Memory B cell (primary cell): ENCODE results near the gene HM13.

ENCODE experiments used
- ATAC-seq: fragments of 150-1000 bp; cut with Tn5 transposase; 2 replicates; pipeline ENCODE4 v1.10.0; 2021; ENCODE audit warnings: low read depth, mild to moderate bottlenecking, moderate library complexity
- DNase-seq, 2 donors: peaks; one replicate each; pipeline ENCODE4 v3.0.0; 2022; ENCODE audit warnings: low spot score in 2 of 2
- H3K27ac Mint-ChIP-seq: one replicate; pipeline ENCODE4 v1.8.0; 2022; ENCODE audit warnings: mild to moderate bottlenecking, moderate library complexity, mixed read lengths
- H3K27me3 Mint-ChIP-seq: one replicate; pipeline ENCODE4 v1.8.0; 2022; ENCODE audit warnings: mixed read lengths
- H3K36me3 Mint-ChIP-seq: one replicate; pipeline ENCODE4 v1.8.0; 2022; ENCODE audit warnings: mild to moderate bottlenecking, mixed read lengths
- H3K4me1 Mint-ChIP-seq: one replicate; pipeline ENCODE4 v1.8.0; 2022; ENCODE audit warnings: mixed read lengths
- H3K4me3 Mint-ChIP-seq: one replicate; pipeline ENCODE4 v1.8.0; 2022; ENCODE audit warnings: mild to moderate bottlenecking, moderate library complexity, mixed read lengths
- H3K9me3 Mint-ChIP-seq: one replicate; pipeline ENCODE4 v1.8.0; 2022; ENCODE audit warnings: mixed read lengths

The HM13 gene

DNA sequence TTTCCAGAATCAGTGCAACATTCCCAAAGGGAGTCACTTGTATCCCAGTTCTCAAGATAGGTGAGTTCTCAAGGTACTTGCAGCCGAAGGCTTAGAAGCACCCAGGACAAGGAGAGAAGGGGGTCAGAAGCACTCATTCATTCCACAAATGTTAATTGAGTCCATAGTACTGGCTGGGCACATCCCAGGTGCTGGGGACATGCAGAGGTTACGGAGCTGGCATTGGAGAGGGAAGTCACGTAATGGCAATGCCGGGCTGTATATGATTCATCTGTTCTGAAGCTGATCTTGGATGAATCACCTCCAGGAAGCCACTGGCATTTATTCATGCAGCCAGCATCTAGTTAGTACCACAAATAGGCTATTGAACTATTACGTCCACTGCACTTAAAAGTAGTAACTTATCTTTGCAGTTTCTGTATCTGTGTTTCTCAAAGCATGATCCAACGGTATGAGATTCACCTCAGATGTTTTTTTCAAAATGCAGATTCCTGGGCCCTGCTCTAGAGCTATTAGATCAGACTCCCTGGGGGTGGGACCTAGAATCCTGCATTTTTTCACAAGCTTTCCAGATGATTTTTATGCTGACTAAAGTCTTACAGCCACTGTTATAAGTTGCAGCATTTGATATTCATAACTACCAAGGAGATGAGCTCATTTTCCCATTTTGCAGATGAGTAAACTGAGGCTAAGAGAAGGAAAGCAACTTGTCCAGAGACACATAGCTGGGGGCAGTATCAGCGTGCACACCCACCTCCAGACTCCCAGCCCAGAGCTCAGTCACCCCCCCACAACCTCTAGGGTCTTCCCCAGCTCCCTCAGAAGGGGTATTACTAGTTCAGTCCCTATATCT, 46.7 kb downstream of the HM13 start:
- no peak overlapping the region for H3K4me3 Mint-ChIP-seq
- H3K36me3 Mint-ChIP-seq, result peaks cover 14% of the 10 kb centered on the region
- H3K4me1 Mint-ChIP-seq, result peaks cover 5% of the 10 kb centered on the region
- no peak overlapping the region for H3K27ac Mint-ChIP-seq
- ATAC-seq, result no peak
- H3K27me3 Mint-ChIP-seq, result no peaks in the 10 kb centered on the region
- no peak for DNase-seq
- H3K9me3 Mint-ChIP-seq, result no peaks in the 10 kb centered on the region

DNA sequence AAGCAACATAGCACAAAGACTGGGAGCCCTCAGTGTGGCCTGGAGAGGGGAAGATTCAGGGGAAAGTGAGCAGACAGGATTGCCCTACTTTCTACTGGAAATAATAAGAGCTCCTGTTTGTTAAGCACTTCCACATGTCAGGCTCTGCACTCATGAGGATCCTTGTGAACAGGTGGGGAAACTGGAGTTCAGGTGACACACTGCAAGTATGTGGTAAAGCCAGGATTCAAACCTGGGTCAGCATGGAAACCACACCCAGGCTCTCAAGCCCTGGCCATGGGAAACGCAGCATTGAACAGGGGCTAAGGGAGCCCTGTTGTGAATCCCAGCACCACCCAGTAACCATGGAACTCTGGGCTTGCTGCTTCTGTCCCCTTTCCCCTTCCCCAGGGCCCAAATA, 48.0 kb downstream of the HM13 start:
- H3K9me3 Mint-ChIP-seq, result no peaks in the 10 kb centered on the region
- peaks cover 14% of the 10 kb centered on the region for H3K4me1 Mint-ChIP-seq
- DNase-seq, result no peak
- H3K36me3 Mint-ChIP-seq, result peaks cover 14% of the 10 kb centered on the region
- H3K27me3 Mint-ChIP-seq, result no peaks in the 10 kb centered on the region
- H3K27ac Mint-ChIP-seq, result peak overlapping the region; percentile 56
- no peak overlapping the region for H3K4me3 Mint-ChIP-seq
- no peak for ATAC-seq

DNA sequence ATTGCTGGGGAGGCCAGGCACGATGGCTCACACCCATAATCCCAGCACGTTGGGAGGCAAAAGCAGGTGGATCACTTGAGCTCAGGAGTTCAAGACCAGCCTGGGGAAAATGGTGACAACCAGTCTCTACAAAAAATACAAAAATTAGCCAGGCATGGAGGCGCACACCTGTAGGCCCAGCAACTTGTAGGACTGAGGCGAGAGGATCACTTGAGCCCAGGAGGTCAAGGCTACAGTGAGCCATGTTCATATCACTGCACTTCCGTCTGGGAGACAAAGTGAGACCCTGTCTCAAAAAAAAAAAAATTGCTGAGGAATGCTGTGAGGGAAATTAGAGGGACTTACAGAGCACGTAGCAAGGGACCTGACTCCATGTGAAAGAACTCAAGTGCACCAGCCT, 50.0 kb downstream of the HM13 start:
- no peak for ATAC-seq

DNA sequence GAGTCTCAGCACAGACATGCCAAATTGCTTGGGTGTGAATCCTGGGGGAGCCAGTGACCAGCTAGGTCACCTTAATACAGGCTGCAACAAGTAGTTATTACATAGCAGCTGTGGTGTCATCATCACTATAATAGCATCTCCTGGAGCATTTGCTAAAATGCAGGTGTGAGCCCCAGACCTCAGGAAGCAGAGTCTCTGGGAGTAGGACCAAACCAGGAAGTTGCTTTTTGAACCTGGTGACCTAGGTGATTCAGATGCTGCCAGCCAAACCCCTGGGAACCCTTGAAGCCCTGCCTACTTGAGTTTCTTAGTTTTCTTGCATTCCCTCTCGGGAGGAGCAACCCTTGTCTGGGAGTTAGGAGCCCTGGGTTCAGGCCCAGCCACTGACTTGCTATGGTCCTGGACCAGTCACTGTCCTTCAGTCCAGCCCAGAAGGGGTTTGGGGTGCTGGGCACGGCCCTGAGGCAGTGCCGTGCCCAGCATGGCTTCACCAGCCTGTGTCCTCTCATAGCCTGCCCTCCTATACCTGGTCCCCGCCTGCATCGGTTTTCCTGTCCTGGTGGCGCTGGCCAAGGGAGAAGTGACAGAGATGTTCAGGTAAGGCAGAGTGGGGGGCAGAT, 51.6 kb downstream of the HM13 start:
- DNase-seq (no peak), ATAC-seq (no peak)
- Mint-ChIP-seq H3K27me3 (no peaks in the 10 kb centered on the region), H3K36me3 (peaks cover 13% of the 10 kb centered on the region), H3K4me1 (peaks cover 15% of the 10 kb centered on the region), H3K27ac (no peak overlapping the region), H3K9me3 (no peaks in the 10 kb centered on the region), H3K4me3 (no peak overlapping the region)

More for the DNA sequence above, 50.0 kb downstream of the HM13 start:
- H3K36me3 Mint-ChIP-seq, result peaks cover 13% of the 10 kb centered on the region
- no peak overlapping the region for H3K27ac Mint-ChIP-seq
- H3K27me3 Mint-ChIP-seq, result no peaks in the 10 kb centered on the region
- peaks cover 20% of the 10 kb centered on the region for H3K4me1 Mint-ChIP-seq
- no peak for DNase-seq
- no peak overlapping the region for H3K4me3 Mint-ChIP-seq
- H3K9me3 Mint-ChIP-seq, result no peaks in the 10 kb centered on the region

DNA sequence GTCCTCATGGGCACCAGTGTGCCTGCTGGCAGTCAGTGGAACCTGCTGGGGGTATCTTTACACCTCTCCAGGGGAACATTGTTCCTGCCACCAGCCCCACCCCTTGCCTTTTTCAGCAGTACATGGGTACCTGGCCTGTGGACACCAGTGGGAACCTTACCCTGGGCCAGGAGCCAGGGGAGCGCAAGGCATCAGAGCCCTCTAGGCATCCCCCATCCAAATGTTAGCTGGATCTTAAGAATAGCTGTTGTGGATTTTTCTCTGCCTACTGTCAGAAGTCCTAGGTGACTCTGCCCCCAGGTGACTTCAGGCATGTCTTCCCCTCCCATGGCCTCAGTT, 52.0 kb downstream of the HM13 start:
- no peaks in the 10 kb centered on the region for H3K27me3 Mint-ChIP-seq
- H3K4me1 Mint-ChIP-seq, result peaks cover 15% of the 10 kb centered on the region
- ATAC-seq, result no peak
- H3K36me3 Mint-ChIP-seq, result peaks cover 13% of the 10 kb centered on the region
- peak overlapping the region; percentile 51 for H3K27ac Mint-ChIP-seq
- DNase-seq, result no peak
- no peak overlapping the region for H3K4me3 Mint-ChIP-seq
- no peaks in the 10 kb centered on the region for H3K9me3 Mint-ChIP-seq

DNA sequence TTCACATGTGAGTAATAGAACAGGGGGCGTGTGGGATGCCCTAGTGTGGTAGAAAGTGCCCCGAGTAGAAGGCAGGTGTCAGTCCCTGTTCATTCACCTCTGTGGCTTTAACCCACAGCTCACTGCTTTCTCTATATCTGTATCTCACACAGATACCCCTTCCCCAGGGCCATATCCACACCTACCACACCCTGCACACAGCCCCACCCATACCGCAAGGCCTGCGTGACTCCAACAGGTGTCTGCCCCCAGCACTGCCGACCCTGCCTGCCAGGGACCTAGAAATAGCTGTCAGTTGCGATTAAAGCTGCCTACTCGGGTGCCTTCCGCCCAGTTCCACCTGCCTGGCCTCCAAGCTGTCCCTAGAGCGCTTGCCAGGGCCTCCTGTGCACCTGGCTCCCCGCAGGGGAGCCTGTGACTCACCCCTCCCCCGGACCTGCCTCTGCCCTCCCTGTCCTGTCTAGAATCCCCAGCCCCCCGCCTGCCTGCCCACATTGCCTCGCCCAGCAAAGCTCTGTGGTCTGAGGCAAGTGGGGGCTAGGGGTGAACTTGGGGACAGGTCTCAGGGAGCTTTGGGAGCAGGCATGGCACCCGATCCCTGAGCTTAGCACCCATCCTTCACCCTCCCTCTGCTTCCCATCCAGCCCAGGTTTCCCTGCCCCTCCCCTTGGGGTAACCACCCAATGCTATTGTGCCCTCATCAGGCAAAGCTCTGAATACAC, 52.6 kb downstream of the HM13 start:
- H3K27me3 Mint-ChIP-seq, result no peaks in the 10 kb centered on the region
- peaks cover 15% of the 10 kb centered on the region for H3K4me1 Mint-ChIP-seq
- H3K36me3 Mint-ChIP-seq, result peaks cover 8% of the 10 kb centered on the region
- ATAC-seq (peak; percentile 20), DNase-seq (no peak)
- no peaks in the 10 kb centered on the region for H3K9me3 Mint-ChIP-seq
- peak overlapping the region; percentile 51 for H3K27ac Mint-ChIP-seq
- H3K4me3 Mint-ChIP-seq, result no peak overlapping the region

DNA sequence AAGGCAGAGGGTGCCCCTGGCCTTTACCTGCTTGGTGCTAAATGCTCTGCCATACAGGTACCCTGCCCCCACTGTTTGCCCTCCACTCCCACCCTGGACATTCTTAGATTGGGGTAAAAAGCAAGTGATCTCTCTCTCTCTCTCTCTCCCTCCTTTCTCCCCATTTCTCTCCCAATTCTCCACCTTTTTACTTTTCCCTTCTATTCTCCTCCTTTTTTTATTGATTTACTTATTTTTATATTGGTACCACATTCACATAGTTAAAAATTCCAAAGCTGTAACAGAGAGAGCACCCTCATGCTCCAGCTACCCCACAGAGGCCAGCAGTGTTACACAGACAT, 53.1 kb downstream of the HM13 start:
- peaks cover 19% of the 10 kb centered on the region for H3K4me1 Mint-ChIP-seq
- peak overlapping the region; percentile 28 for H3K27ac Mint-ChIP-seq
- H3K9me3 Mint-ChIP-seq, result no peaks in the 10 kb centered on the region
- peaks cover 5% of the 10 kb centered on the region for H3K36me3 Mint-ChIP-seq
- no peaks in the 10 kb centered on the region for H3K27me3 Mint-ChIP-seq
- ATAC-seq (no peak), DNase-seq (no peak)
- H3K4me3 Mint-ChIP-seq, result no peak overlapping the region

DNA sequence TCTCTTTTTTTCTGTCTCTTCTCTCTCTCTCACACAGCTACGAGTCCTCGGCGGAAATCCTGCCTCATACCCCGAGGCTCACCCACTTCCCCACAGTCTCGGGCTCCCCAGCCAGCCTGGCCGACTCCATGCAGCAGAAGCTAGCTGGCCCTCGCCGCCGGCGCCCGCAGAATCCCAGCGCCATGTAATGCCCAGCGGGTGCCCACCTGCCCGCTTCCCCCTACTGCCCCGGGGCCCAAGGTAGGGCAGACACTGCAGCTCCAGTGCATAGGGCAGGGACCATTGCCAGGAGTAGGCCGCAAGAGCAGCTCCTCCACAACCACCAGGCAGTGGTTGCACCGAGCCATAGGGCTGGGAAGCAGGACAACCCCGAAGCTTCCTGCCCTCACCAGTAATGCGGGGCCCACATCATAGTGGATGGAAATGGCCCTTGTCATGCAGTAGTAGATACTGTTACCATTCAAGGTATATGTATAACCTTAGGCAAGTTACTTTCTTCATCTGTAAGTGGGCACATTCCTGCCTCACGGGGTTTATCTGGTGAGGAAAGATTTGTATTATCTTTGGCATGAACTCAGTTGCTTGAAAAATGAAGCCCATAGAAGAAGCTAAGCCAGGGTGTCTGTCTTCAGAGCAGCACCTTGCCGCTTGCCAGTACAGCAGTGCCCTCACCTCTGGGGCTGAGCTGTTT, 53.9 kb downstream of the HM13 start:
- Mint-ChIP-seq H3K9me3 (no peaks in the 10 kb centered on the region), H3K27me3 (no peaks in the 10 kb centered on the region), H3K27ac (no peak overlapping the region), H3K4me1 (peaks cover 21% of the 10 kb centered on the region), H3K4me3 (no peak overlapping the region), H3K36me3 (peaks cover 5% of the 10 kb centered on the region)
- ATAC-seq (no peak), DNase-seq (no peak)

DNA sequence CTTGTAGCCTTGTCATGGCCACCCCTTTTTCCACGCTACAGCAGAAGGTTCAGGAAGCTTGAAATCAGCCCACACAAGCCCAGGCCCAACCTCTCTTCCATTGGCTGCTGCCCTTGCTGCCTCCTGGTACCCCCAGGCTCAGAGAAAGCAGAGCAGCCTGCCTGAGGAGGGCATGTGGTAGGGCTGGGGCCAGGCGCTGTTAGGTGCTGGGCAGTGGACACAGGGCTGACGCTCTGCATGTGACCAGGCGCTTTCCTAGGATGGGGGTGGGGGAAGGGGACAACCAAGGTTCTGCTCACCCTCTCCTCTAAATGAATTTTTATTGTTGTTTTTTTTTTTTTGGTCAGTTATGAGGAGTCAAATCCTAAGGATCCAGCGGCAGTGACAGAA, 54.5 kb downstream of the HM13 start:
- peaks cover 5% of the 10 kb centered on the region for H3K36me3 Mint-ChIP-seq
- H3K4me1 Mint-ChIP-seq, result peaks cover 26% of the 10 kb centered on the region
- DNase-seq (no peak), ATAC-seq (no peak)
- no peak overlapping the region for H3K27ac Mint-ChIP-seq
- no peaks in the 10 kb centered on the region for H3K9me3 Mint-ChIP-seq
- no peaks in the 10 kb centered on the region for H3K27me3 Mint-ChIP-seq
- H3K4me3 Mint-ChIP-seq, result no peak overlapping the region

DNA sequence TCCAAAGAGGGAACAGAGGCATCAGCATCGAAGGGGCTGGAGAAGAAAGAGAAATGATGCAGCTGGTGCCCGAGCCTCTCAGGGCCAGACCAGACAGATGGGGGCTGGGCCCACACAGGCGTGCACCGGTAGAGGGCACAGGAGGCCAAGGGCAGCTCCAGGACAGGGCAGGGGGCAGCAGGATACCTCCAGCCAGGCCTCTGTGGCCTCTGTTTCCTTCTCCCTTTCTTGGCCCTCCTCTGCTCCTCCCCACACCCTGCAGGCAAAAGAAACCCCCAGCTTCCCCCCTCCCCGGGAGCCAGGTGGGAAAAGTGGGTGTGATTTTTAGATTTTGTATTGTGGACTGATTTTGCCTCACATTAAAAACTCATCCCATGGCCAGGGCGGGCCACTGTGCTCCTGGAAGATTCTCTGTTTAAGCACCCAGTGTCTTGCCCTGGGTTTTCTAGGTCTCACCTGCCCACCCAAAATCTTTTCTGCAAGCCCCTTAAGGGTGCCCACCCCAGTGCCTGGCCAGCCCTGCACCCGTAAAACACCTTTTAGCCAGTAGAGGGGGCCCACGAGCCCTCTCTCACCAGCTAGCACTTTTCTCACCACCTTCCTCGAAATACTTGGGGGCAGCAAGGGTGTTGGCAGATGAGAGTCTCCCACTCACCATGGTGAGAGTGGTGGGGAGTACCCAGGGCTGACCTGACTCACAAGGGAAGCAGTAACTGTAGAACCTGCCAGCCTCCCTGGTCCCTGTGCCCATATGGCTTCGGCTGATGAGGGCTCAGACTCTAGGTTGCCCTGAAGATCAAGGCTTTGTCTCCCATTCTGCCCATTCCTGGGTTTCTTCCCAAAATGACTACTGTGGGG, 55.1 kb downstream of the HM13 start:
- Mint-ChIP-seq H3K36me3 (peaks cover 4% of the 10 kb centered on the region), H3K27ac (no peak overlapping the region), H3K4me1 (peaks cover 29% of the 10 kb centered on the region), H3K27me3 (no peaks in the 10 kb centered on the region), H3K9me3 (no peaks in the 10 kb centered on the region), H3K4me3 (no peak overlapping the region)
- ATAC-seq (peak; percentile 25), DNase-seq (peak; percentile 62 to 75)

DNA sequence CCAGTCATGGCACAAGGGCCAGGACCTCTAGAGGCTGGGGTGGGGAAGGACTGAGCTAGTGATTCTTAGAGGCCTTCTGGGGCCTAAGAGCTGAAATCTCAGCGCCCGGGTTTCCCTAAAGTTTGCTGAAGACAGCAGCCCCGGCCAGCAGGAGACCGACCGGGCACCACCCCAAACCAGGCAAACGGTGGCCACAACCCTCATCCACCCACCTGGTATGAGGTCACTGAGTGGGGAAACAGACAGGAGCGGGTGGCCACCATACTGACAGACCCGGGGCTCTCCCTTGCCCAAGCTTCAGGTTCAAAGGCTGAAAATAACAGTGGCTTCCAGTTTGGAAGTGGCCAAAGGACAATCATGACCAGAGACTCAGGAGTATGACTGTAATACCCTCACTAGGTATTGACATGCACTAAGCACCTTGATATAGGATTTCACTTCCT, 55.8 kb downstream of the HM13 start:
- H3K4me1 Mint-ChIP-seq, result peaks cover 29% of the 10 kb centered on the region
- H3K27me3 Mint-ChIP-seq, result no peaks in the 10 kb centered on the region
- no peak overlapping the region for H3K27ac Mint-ChIP-seq
- H3K9me3 Mint-ChIP-seq, result no peaks in the 10 kb centered on the region
- ATAC-seq (no peak), DNase-seq (no peak)
- peaks cover 2% of the 10 kb centered on the region for H3K36me3 Mint-ChIP-seq
- H3K4me3 Mint-ChIP-seq, result no peak overlapping the region

DNA sequence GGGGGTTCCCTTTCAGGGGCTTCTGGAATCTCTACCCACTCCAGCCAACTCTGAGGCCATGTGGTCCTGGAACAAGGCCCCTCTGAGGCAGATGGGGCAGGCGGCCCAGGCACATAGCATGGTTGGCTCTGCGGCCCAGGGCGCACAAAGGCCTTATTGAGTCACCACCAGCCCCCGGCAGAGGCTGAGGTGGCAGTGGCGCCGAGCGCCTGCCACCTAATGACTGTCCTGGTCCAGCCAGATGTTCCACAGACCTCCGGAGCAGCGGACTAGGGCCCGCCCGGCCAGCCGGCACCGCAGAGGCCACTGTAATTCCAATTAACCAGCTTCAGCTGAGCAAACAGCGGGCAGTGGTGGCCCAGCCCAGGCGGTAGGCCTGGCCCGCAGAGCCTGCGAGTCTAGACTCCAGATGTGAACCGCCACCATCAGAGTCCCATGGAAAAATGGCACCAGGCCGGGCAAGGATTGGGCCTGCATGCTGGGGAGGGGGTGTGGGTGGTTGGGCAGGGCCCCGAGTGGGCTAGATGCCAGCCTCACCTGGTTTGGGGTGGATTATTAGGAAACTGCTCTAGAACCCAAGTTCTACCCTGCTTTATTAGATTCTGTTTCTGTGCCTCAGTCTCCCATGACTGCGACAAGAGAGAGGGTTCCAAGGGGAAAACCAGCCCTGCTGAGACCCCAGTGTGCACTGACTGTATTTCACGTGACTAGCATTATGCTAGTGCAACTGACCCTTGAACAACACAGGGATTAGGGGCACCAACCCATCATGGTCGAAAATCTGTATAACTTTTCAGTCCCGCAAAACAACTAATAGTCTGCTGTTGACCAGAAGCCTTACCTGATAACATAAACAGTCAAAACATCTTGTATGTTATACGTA, 56.7 kb downstream of the HM13 start:
- no peak for DNase-seq
- peak overlapping the region; percentile 56 for H3K4me3 Mint-ChIP-seq
- H3K27ac Mint-ChIP-seq, result no peak overlapping the region
- peaks cover 29% of the 10 kb centered on the region for H3K4me1 Mint-ChIP-seq
- no peaks in the 10 kb centered on the region for H3K9me3 Mint-ChIP-seq
- peaks cover 2% of the 10 kb centered on the region for H3K36me3 Mint-ChIP-seq
- no peak for ATAC-seq
- H3K27me3 Mint-ChIP-seq, result no peaks in the 10 kb centered on the region
